Small intestine (tissue), 7 donors: ENCODE results near the gene METTL17. TPM values are rescaled to one million over a fixed set of nuclear protein-coding genes. Genes with fewer than 3 reads are reported as not detected.
A peak's percentile ranks its signal among the peaks of the same experiment; 100 is the strongest.
"Not testable (repeated sequence)": the region's sequence is repeated elsewhere in the genome, so short reads cannot be mapped to it uniquely, and the experiment has no call there.

ENCODE experiments used
- DNase-seq, 2 donors: peaks; one replicate each; pipeline versions ENCODE4 v3.0.0 to v3.0.0-alpha.2; 2013
- FAIRE-seq: peaks from 2 replicates; lab custom pipeline; 2012; peaks lifted over from hg19 to GRCh38; lab: Jason Lieb, UNC
- H3K27ac ChIP-seq, 3 donors: one replicate each; pipeline ENCODE4 v1.5.1; 2013; ENCODE audit warnings: low read length in 2 of 3, mild to moderate bottlenecking in 2 of 3, control low read depth in 1 of 3, inconsistent platforms in 1 of 3, low read depth in 1 of 3, moderate library complexity in 1 of 3
- H3K27me3 ChIP-seq, 3 donors: one replicate each; pipeline ENCODE4 v1.6.1; 2013; ENCODE audit warnings: low read length in 3 of 3, inconsistent platforms in 1 of 3; ENCODE audit not compliant: control insufficient read depth in 3 of 3, insufficient read depth in 3 of 3
- H3K36me3 ChIP-seq, 3 donors: one replicate each; pipeline ENCODE4 v1.6.1; 2013; ENCODE audit warnings: low read length in 3 of 3, inconsistent platforms in 1 of 3, low read depth in 1 of 3, mild to moderate bottlenecking in 1 of 3, moderate library complexity in 1 of 3; ENCODE audit not compliant: control insufficient read depth in 3 of 3, insufficient read depth in 2 of 3
- H3K4me1 ChIP-seq, 3 donors: one replicate each; pipeline ENCODE4 v1.6.1; 2013; ENCODE audit warnings: low read length in 2 of 3, inconsistent platforms in 1 of 3, low read depth in 1 of 3, mild to moderate bottlenecking in 1 of 3, moderate library complexity in 1 of 3; ENCODE audit not compliant: control insufficient read depth in 3 of 3, insufficient read depth in 2 of 3
- H3K4me3 ChIP-seq, 3 donors: one replicate each; pipeline ENCODE4 v1.5.1; 2013; ENCODE audit warnings: low read length in 3 of 3, control low read depth in 1 of 3, inconsistent platforms in 1 of 3, low read depth in 1 of 3, mild to moderate bottlenecking in 1 of 3, moderate library complexity in 1 of 3
- H3K9me3 ChIP-seq, 2 donors: one replicate each; pipeline ENCODE4 v1.6.1; 2013; ENCODE audit warnings: low read depth in 1 of 2, low read length in 1 of 2; ENCODE audit not compliant: control insufficient read depth in 2 of 2, insufficient read depth in 1 of 2
- WGBS, 3 donors: extraction: QIAGEN DNeasy Blood & Tissue Kit; methylation state at CpG; one replicate each; pipeline ENCODE4 v1.1.7; 2013; 5-methylcytosine and 5-hydroxymethylcytosine counted together
- polyA plus RNA-seq, 4 donors: library from polyadenylated mRNA; stranded (reverse) in 3 of 4; unstranded in 1 of 4; fragments of 200-250 nt in 3 of 4; fragments of 120-200 nt in 1 of 4; gene quantifications; one replicate each; pipeline versions ENCODE4 v1.2.1 to v1.2.3, GENCODE V29; 2013
- donor health status: healthy with polysubstance abuse.
- donor health status: control.
- donor health status: control.
- donor health status: Bipolar disorder and iron deficiency.
- donor health status: healthy.

The METTL17 gene
- polyA plus RNA-seq, 4 donors: 68.5 to 119 (median 77.5) TPM

DNA sequence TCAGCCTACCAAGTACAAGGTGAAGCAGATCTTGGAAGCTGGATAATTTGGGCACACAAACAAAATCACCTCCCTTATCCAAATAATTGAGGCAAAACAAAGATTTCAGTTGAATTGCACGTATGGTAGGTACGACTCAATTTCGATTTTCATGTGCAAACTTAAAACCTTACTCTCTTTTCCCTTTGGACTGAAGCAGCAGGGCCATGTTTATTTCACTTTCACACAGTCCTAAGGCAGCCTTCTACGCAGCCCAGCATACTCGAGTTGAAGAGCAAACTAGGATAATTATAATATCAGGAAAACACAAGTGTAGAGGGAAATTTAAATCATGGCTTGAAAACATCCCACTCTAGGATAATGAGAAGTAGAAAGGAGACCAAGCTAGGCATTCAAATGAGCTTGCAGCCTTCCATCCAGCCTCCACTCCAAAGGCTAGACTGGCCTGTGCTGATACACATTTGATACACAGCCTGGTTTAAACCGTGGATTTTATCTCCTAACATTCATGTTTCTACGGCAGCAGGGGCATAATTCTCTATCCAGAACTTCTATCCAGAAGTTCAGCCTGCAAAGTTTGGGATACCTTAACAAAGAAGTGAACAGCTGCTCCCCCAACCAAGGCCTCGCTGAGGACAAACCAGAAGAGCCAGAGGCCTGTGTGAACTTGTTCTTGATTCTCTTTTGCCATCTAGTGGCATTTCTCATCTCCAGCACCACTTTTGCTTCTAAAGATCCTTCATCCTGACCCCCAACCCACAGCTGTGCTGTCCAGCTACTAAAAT, 50.0 kb downstream of the METTL17 start:
- FAIRE-seq: no peak
- no peaks in the 10 kb centered on the region for H3K36me3 ChIP-seq
- no peak overlapping the region for H3K4me3 ChIP-seq
- peak; percentile 68 to 78 for DNase-seq
- H3K9me3 ChIP-seq: no peaks in the 10 kb centered on the region
- peak overlapping the region in 2 of 3 donors; percentile 30 to 69 for H3K27ac ChIP-seq
- 44 to 50% (median 45%) methylated on average over 8 of the region's 8 CpGs for WGBS, 3 donors
- H3K27me3 ChIP-seq: no peaks in the 10 kb centered on the region
- peaks cover 0 to 37% (median 5%) of the 10 kb centered on the region in 3 donors for H3K4me1 ChIP-seq

DNA sequence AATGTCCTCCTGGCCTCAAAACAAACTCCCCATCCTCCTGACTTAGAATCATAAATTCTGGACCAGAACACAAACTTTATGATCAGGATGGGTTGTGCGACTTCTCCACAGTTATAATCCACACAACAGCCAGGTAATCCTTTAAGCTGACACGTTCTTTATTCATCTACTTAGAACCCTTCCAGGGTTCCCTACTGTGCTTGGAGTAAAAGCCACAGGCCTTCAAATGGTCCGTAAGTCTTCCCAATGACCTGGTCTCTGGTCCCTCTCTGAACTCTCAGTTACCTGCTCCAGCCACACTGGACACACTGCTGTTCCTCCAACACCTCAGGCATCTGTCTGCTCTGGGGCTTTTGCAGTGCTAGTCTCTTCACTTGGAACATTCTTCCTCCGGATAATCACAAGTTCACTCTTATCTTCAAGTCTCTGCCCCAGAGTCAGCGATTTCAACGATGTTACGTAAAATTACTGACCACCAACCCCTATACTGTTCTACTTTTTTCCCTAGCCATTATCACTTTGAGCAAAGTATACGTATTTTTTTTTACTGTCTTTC, 50.7 kb downstream of the METTL17 start:
- no peaks in the 10 kb centered on the region for H3K36me3 ChIP-seq
- H3K4me1 ChIP-seq: peaks cover 0 to 37% (median 5%) of the 10 kb centered on the region in 3 donors
- H3K4me3 ChIP-seq: no peak overlapping the region
- no peaks in the 10 kb centered on the region for H3K9me3 ChIP-seq
- H3K27me3 ChIP-seq: no peaks in the 10 kb centered on the region
- WGBS, 3 donors: 75 to 80% (median 77%) methylated on average over 8 of the region's 8 CpGs
- no peak for FAIRE-seq
- no peak overlapping the region for H3K27ac ChIP-seq
- no peak for DNase-seq

DNA sequence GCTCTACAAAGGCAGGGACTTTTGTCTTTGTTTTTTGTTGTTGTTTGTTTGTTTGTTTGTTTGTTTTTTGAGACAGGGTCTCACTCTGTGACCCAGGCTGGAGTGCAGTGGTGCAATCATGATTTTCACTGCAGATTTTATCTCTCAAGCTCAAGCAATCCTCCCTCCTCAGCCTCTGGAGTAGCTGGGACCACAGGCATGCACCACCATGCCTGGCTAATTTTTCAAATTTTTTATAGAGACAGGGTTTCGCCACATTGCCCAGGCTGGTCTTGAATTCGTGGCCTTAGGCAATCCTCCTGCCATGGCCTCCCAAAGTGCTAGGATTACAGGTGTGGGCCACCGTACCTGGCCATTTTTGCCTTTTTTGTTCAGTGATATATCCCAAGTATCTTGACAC, 51.2 kb downstream of the METTL17 start:
- not testable (repeated sequence) for H3K4me3 ChIP-seq, H3K36me3 ChIP-seq, DNase-seq, FAIRE-seq, H3K27me3 ChIP-seq, H3K27ac ChIP-seq, H3K9me3 ChIP-seq
- peaks cover 0 to 37% (median 5%) of the 10 kb centered on the region in 3 donors for H3K4me1 ChIP-seq
- WGBS, 3 donors: 73 to 83% (median 76%) methylated on average over 3 of the region's 3 CpGs

DNA sequence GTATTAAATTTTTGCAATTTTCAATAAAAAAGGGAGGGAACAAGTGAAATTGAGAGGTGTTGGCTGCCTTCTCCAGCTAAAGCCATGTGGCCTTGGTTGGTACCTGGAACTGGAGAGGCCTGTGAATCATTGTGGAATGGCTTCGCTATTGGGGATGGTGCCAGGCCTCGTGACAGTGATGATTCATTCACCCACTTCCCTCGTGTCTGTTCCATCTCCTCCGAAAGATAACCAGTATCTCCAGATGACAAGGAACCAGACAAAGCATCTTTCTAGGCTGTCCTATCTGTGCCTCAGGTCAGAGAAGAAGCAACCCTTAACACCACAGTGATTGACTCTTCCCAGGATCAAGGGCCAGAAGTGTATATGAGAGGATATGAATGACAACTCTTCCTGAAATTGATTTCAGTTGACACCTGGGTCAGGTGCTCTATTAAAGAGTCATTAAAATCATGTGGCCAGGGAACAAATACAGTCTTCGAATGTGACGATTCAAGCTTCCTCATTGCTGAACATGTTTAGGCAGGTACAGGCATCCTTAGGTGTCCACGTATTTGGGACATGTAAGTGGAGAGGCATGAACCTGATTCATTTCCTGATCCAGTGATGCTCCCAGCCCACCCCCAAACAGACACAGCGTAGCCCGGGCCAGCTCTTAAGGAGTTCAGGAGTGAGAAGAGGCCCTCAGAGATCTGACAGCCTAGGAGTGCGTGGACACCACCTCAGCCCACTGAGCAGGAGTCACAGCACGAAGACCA, 52.1 kb downstream of the METTL17 start, which contains the start of gene RNASE7:
Gene RNASE7, plus strand, starts transcription at position 687 of the 758 bp plus-strand sequence. CDS start 631 bp downstream, outside the sequence.
- Histone ChIP-seq H3K36me3 (no peaks in the 10 kb centered on the region), H3K4me3 (no peak within 1 kb of the TSS), H3K27ac (no peak within 1 kb of the TSS), H3K4me1 (peaks cover 0 to 33% (median 5%) of the 10 kb centered on the region in 3 donors), H3K9me3 (no peaks in the 10 kb centered on the region), H3K27me3 (no peaks in the 10 kb centered on the region)
- DNase-seq (no peak), FAIRE-seq (no peak)
- 68 to 79% (median 78%) methylated on average over 11 of the region's 11 CpGs for WGBS, 3 donors

DNA sequence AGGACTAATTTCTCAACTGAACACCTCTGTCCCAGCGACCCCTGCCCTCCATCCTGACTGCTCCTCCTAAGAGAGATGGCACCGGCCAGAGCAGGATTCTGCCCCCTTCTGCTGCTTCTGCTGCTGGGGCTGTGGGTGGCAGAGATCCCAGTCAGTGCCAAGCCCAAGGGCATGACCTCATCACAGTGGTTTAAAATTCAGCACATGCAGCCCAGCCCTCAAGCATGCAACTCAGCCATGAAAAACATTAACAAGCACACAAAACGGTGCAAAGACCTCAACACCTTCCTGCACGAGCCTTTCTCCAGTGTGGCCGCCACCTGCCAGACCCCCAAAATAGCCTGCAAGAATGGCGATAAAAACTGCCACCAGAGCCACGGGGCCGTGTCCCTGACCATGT, 53.1 kb downstream of the METTL17 start:
- Histone ChIP-seq H3K36me3 (no peaks in the 10 kb centered on the region), H3K27me3 (no peaks in the 10 kb centered on the region), H3K9me3 (no peaks in the 10 kb centered on the region), H3K27ac (no peak overlapping the region), H3K4me1 (peaks cover 0 to 29% (median 5%) of the 10 kb centered on the region in 3 donors), H3K4me3 (no peak overlapping the region)
- WGBS, 3 donors: 62 to 67% (median 65%) methylated on average over 8 of the region's 8 CpGs
- FAIRE-seq (no peak), DNase-seq (no peak)

DNA sequence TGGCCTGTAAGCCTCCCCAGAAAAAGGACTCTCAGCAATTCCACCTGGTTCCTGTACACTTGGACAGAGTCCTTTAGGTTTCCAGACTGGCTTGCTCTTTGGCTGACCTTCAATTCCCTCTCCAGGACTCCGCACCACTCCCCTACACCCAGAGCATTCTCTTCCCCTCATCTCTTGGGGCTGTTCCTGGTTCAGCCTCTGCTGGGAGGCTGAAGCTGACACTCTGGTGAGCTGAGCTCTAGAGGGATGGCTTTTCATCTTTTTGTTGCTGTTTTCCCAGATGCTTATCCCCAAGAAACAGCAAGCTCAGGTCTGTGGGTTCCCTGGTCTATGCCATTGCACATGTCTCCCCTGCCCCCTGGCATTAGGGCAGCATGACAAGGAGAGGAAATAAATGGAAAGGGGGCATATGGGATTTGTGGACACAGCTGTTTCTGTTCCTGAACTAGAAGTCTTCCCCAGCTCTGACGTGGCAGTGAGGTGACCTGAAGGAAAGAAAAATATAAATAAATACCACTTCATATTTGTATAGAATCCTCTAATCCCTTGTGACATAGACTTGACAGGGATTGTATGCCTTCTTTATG, 53.7 kb downstream of the METTL17 start:
- no peak for FAIRE-seq
- no peak for DNase-seq
- Histone ChIP-seq H3K4me1 (peaks cover 0 to 23% (median 5%) of the 10 kb centered on the region in 3 donors), H3K36me3 (no peaks in the 10 kb centered on the region), H3K4me3 (no peak overlapping the region), H3K27ac (no peak overlapping the region), H3K9me3 (no peaks in the 10 kb centered on the region), H3K27me3 (no peaks in the 10 kb centered on the region)
- 29 to 60% (median 44%) methylated on average over 2 of the region's 2 CpGs for WGBS, 3 donors

DNA sequence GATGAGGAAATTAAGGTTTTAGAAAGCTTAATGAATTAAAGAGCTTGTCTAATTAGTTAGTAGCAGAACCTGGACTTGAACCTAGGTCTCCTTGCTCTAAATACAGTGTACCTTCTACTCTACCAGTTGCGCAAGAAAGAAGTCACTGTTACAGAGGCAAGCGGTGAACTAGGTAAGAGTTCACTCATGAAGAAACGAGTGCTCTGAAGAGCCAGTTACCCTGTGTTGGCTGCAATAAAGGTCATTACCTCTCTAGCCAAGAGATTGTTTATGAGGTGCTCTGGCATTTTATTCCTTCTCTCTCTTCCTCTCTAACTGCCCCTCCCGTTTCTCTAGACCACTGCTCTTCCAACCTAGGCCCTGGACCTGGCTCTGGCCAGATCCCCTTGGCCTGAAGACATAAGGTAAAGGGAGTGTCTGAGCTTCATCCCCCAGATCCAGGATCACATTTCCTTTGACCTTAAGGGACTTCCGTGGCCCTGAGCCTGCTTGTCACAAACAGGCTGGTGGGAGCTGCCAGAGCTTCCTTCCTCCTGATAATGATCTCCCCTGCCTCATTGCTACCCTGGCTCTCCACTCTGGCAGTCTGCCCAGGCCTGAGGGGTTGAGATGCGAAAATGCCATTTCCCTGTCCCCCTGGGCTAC, 54.3 kb downstream of the METTL17 start:
- Histone ChIP-seq H3K9me3 (no peaks in the 10 kb centered on the region), H3K4me1 (peaks cover 0 to 17% (median 5%) of the 10 kb centered on the region in 3 donors), H3K36me3 (no peaks in the 10 kb centered on the region), H3K27ac (peak overlapping the region in 1 of 3 donors; percentile 23), H3K27me3 (no peaks in the 10 kb centered on the region), H3K4me3 (no peak overlapping the region)
- peak; percentile 40 to 74 for DNase-seq
- 32 to 38% (median 33%) methylated on average over 6 of the region's 6 CpGs for WGBS, 3 donors
- no peak for FAIRE-seq
